H9 (cell line): Measurements from ENCODE around the gene POLL. TPM values are rescaled to one million over a fixed set of nuclear protein-coding genes. Genes with fewer than 3 reads are reported as not detected.

Experiments
- DNase-seq: peaks from one replicate; pipeline ENCODE4 v3.0.0-alpha.2; 2017
- H2AFZ ChIP-seq: one replicate; pipeline ENCODE4 v1.6.1; 2013; ENCODE audit warnings: mild to moderate bottlenecking, low read length, control low read depth, moderate library complexity
- H2AK5ac ChIP-seq: 2 replicates; pipeline ENCODE4 v1.6.1; 2013; ENCODE audit warnings: low read length, control low read depth, mixed read lengths; ENCODE audit not compliant: insufficient read length
- H2BK120ac ChIP-seq: one replicate; pipeline ENCODE4 v1.6.1; 2013; ENCODE audit warnings: low read depth, mild to moderate bottlenecking, low read length, control low read depth, inconsistent platforms; ENCODE audit not compliant: poor library complexity, severe bottlenecking
- H2BK12ac ChIP-seq: 2 replicates; pipeline ENCODE4 v1.6.1; 2013; ENCODE audit warnings: low read length, control low read depth, mixed read lengths, low read depth; ENCODE audit not compliant: insufficient read length
- H2BK15ac ChIP-seq: 2 replicates; pipeline ENCODE4 v1.6.1; 2013; ENCODE audit warnings: low read depth, low read length, control low read depth
- H2BK20ac ChIP-seq: one replicate; pipeline ENCODE4 v1.6.1; 2013; ENCODE audit warnings: low read depth, mild to moderate bottlenecking, low read length, control low read depth, inconsistent platforms; ENCODE audit not compliant: poor library complexity, severe bottlenecking
- H2BK5ac ChIP-seq: 2 replicates; pipeline ENCODE4 v1.6.1; 2013; ENCODE audit warnings: low read length, control low read depth, mixed read lengths; ENCODE audit not compliant: insufficient read length
- H3K14ac ChIP-seq: 2 replicates; pipeline ENCODE4 v1.6.1; 2013; ENCODE audit warnings: low read length, control low read depth; ENCODE audit not compliant: insufficient read depth
- H3K18ac ChIP-seq: 2 replicates; pipeline ENCODE4 v1.6.1; 2013; ENCODE audit warnings: low read depth, mild to moderate bottlenecking, mixed read lengths, low read length, control low read depth; ENCODE audit not compliant: insufficient read length
- H3K23ac ChIP-seq: 2 replicates; pipeline ENCODE4 v1.6.1; 2013; ENCODE audit warnings: low read length, control low read depth, mixed read lengths, low read depth; ENCODE audit not compliant: insufficient read length
- H3K23me2 ChIP-seq: 2 replicates; pipeline ENCODE4 v1.6.1; 2013; ENCODE audit warnings: low read depth, mild to moderate bottlenecking, mixed read lengths, low read length, control low read depth; ENCODE audit not compliant: insufficient read length, poor library complexity, severe bottlenecking
- H3K27ac ChIP-seq: 2 replicates; pipeline ENCODE4 v1.5.1; 2013; ENCODE audit warnings: low read length, control low read depth, mixed read lengths, low read depth; ENCODE audit not compliant: insufficient read length
- H3K27me3 ChIP-seq: 2 replicates; pipeline ENCODE4 v1.6.1; 2013; ENCODE audit warnings: low read length, control low read depth, inconsistent platforms; ENCODE audit not compliant: insufficient read depth
- H3K4ac ChIP-seq: 2 replicates; pipeline ENCODE4 v1.6.1; 2013; ENCODE audit warnings: low read depth, mild to moderate bottlenecking, control low read depth, inconsistent platforms, low read length, moderate library complexity
- H3K4me1 ChIP-seq: 2 replicates; pipeline ENCODE4 v1.6.1; 2013; ENCODE audit warnings: low read length, control low read depth, inconsistent platforms; ENCODE audit not compliant: insufficient read depth
- H3K4me2 ChIP-seq: 2 replicates; pipeline ENCODE4 v1.6.1; 2013; ENCODE audit warnings: low read length, control low read depth, mixed read lengths; ENCODE audit not compliant: insufficient read length, insufficient read depth
- H3K56ac ChIP-seq: 2 replicates; pipeline ENCODE4 v1.6.1; 2013; ENCODE audit warnings: low read depth, mild to moderate bottlenecking, mixed read lengths, low read length, control low read depth; ENCODE audit not compliant: insufficient read length
- H3K79me1 ChIP-seq: 2 replicates; pipeline ENCODE4 v1.6.1; 2013; ENCODE audit warnings: low read depth, mild to moderate bottlenecking, moderate library complexity, low read length, control low read depth, inconsistent platforms; ENCODE audit not compliant: insufficient read depth, poor library complexity, severe bottlenecking
- H3K79me2 ChIP-seq: 2 replicates; pipeline ENCODE4 v1.6.1; 2013; ENCODE audit warnings: low read length, control low read depth, inconsistent platforms; ENCODE audit not compliant: insufficient read depth
- H3K9ac ChIP-seq: 2 replicates; pipeline ENCODE4 v1.6.1; 2013; ENCODE audit warnings: low read length, control low read depth, mixed read lengths; ENCODE audit not compliant: insufficient read length; ENCODE audit errors: extremely low read depth
- H3K9me3 ChIP-seq: one replicate; pipeline ENCODE4 v1.6.1; 2013; ENCODE audit warnings: low read depth, low read length, inconsistent platforms; ENCODE audit not compliant: control insufficient read depth
- H3T11ph ChIP-seq: one replicate; pipeline ENCODE4 v1.6.1; 2013; ENCODE audit warnings: mild to moderate bottlenecking, low read length, control low read depth, inconsistent platforms
- H4K20me1 ChIP-seq: one replicate; pipeline ENCODE4 v1.6.1; 2013; ENCODE audit not compliant: control insufficient read depth, insufficient read length, insufficient read depth
- H4K5ac ChIP-seq: 2 replicates; pipeline ENCODE4 v1.6.1; 2013; ENCODE audit warnings: low read depth, mild to moderate bottlenecking, mixed read lengths, low read length, control low read depth; ENCODE audit not compliant: insufficient read length
- H4K8ac ChIP-seq: replicated peaks from 2 replicates; pipeline ENCODE4 v1.6.1; 2013; ENCODE audit warnings: low read length, control low read depth, mixed read lengths, low read depth; ENCODE audit not compliant: insufficient read length
- H4K91ac ChIP-seq: 2 replicates; pipeline ENCODE4 v1.6.1; 2013; ENCODE audit warnings: low read depth, mild to moderate bottlenecking, moderate library complexity, mixed read lengths, low read length, control low read depth; ENCODE audit not compliant: insufficient read length
- H3K27ac Mint-ChIP-seq, 3 experiments: 2 replicates in 2 of 3; 3 replicates in 1 of 3; pipeline ENCODE4 v1.8.0; 2020 to 2021; ENCODE audit warnings: mixed read lengths in 3 of 3, mild to moderate bottlenecking in 1 of 3, moderate library complexity in 1 of 3
- H3K27me3 Mint-ChIP-seq: 2 replicates; pipeline ENCODE4 v1.8.0; 2021; ENCODE audit warnings: low read depth, mild to moderate bottlenecking, moderate library complexity, mixed read lengths
- H3K36me3 Mint-ChIP-seq, 3 experiments: 2 replicates in 2 of 3; 3 replicates in 1 of 3; pipeline ENCODE4 v1.8.0; 2020 to 2021; ENCODE audit warnings: low read depth in 3 of 3, mixed read lengths in 3 of 3; ENCODE audit not compliant: insufficient read depth in 1 of 3
- H3K4me1 Mint-ChIP-seq, 2 experiments: 2 replicates each; pipeline ENCODE4 v1.8.0; 2020; ENCODE audit warnings: mixed read lengths in 2 of 2
- H3K4me3 Mint-ChIP-seq, 2 experiments: 2 replicates in 1 of 2; 3 replicates in 1 of 2; pipeline ENCODE4 v1.8.0; 2020 to 2021; ENCODE audit warnings: mild to moderate bottlenecking in 2 of 2, mixed read lengths in 2 of 2, moderate library complexity in 1 of 2
- H3K9me3 Mint-ChIP-seq, 2 experiments: 2 replicates in 1 of 2; 3 replicates in 1 of 2; pipeline ENCODE4 v1.8.0; 2020; ENCODE audit warnings: mild to moderate bottlenecking in 2 of 2, mixed read lengths in 2 of 2, moderate library complexity in 1 of 2
- CTCF ChIP-seq: fragments of 200-600 bp; sonication (generic); conservative IDR thresholded peaks from 3 replicates; pipeline ENCODE4 v1.8.0; 2021; ENCODE audit warnings: antibody characterized with exemption, mild to moderate bottlenecking
- WGBS: extraction: QIAGEN DNeasy Blood & Tissue Kit; methylation state at CpG from one replicate; pipeline ENCODE4 v1.1.7; 2013; ENCODE audit warnings: missing lambda C conversion rate, low lambda C conversion rate, mixed read lengths; ENCODE audit not compliant: insufficient read length; ENCODE audit errors: extremely low coverage; 5-methylcytosine and 5-hydroxymethylcytosine counted together
- total RNA-seq: library from RNA; stranded (reverse); gene quantifications from 2 replicates; pipeline ENCODE4 v1.2.1, GENCODE V29; 2021

The POLL gene
- total RNA-seq, 1 experiment from 2014 or later = 30.8 TPM

- Mint-ChIP-seq H3K4me1 (peaks cover 9 to 15% of the 10 kb centered on the region in 2 experiments), H3K27ac (no peak overlapping the region), H3K27me3 (peaks cover 52% of the 10 kb centered on the region), H3K36me3 (no peaks in the 10 kb centered on the region; a peak in 1 of 7 replicates), H3K9me3 (no peaks in the 10 kb centered on the region; a peak in 1 of 5 replicates), H3K4me3 (no peak overlapping the region)
- H3K79me2 ChIP-seq = no peaks in the 10 kb centered on the region
- H3K9ac ChIP-seq = no peak overlapping the region
- H3K27ac ChIP-seq = no peak overlapping the region
- H4K20me1 ChIP-seq = no peaks in the 10 kb centered on the region
- no peak overlapping the region for H3K14ac ChIP-seq
- no peaks in the 10 kb centered on the region for H3K4me1 ChIP-seq
- H3K4ac ChIP-seq = no peak overlapping the region
- no peak overlapping the region for H2BK5ac ChIP-seq
- no peak overlapping the region for H3K56ac ChIP-seq
- H3K23me2 ChIP-seq = no peaks in the 10 kb centered on the region
- H3K79me1 ChIP-seq = no peaks in the 10 kb centered on the region
- H4K91ac ChIP-seq = no peak overlapping the region
- H4K8ac ChIP-seq = no peak overlapping the region
- no peak overlapping the region for H3T11ph ChIP-seq
- H2BK15ac ChIP-seq = no peak overlapping the region
- H4K5ac ChIP-seq = no peak overlapping the region
- no peak overlapping the region for H2AK5ac ChIP-seq
- H2BK20ac ChIP-seq = no peak overlapping the region
- H3K27me3 ChIP-seq = peaks cover 8% of the 10 kb centered on the region; the same call in 1 of the 2 replicates
- H3K9me3 ChIP-seq = no peaks in the 10 kb centered on the region
- TF ChIP-seq CTCF = no peak
- peak; percentile 13 for DNase-seq
- no peak overlapping the region for H3K18ac ChIP-seq
- no peak overlapping the region for H3K4me2 ChIP-seq
- WGBS = no CpG with 5 or more reads among the region's 3 CpGs
- H2BK120ac ChIP-seq = no peak overlapping the region
- no peak overlapping the region for H2BK12ac ChIP-seq
- H2AFZ ChIP-seq = no peak overlapping the region
- H3K23ac ChIP-seq = no peak overlapping the region
These were observed 25.1 kb downstream of the POLL start for GRCh38 chr10:101563007-101563406.
